Neural cell (in vitro differentiated cells): ENCODE data around the gene GCNT2.

Experiments used
- CTCF ChIP-seq: fragments of 450-650 bp; IDR thresholded peaks from 2 replicates; pipeline ENCODE4 v1.5.1; 2014; ENCODE audit warnings: antibody characterized with exemption, mild to moderate bottlenecking, moderate library complexity; ENCODE audit not compliant: poor library complexity, severe bottlenecking
- EP300 ChIP-seq: fragments of 450-650 bp; conservative IDR thresholded peaks from 2 replicates; pipeline ENCODE4 v1.6.1; 2014; ENCODE audit warnings: antibody characterized with exemption, mild to moderate bottlenecking, moderate library complexity; ENCODE audit not compliant: poor library complexity, severe bottlenecking
- EZH2 ChIP-seq: fragments of 200-600, 300-800 bp; shearing (Covaris generic), sonication (generic); IDR thresholded peaks from 2 replicates; pipeline ENCODE4 v1.6.1; 2014; ENCODE audit warnings: antibody characterized with exemption, low read length, borderline replicate concordance, mild to moderate bottlenecking; ENCODE audit not compliant: insufficient read depth, poor library complexity, severe bottlenecking
- MXI1 ChIP-seq: fragments of 450-650 bp; conservative IDR thresholded peaks from 2 replicates; pipeline ENCODE4 v1.6.1; 2014; ENCODE audit warnings: antibody characterized with exemption, mild to moderate bottlenecking; ENCODE audit not compliant: poor library complexity, severe bottlenecking
- REST ChIP-seq: IDR thresholded peaks from 2 replicates; pipeline ENCODE4 v1.6.1; 2012; ENCODE audit warnings: borderline replicate concordance

GRCh38 chr6:10580570-10580969, 59.4 kb downstream of the GCNT2 start:
- TF ChIP-seq EP300 (no peak), MXI1 (no peak), CTCF (no peak), EZH2 (no peak), REST (no peak)
